ENCODE results near the gene CEPT1. TPM values are rescaled to one million over a fixed set of nuclear protein-coding genes. Genes with fewer than 3 reads are reported as not detected.

CEPT1 gene
- total and polyA plus RNA-seq, 8 donors: 8.5 to 23.8 (median 13.1) TPM

- 72 to 83% methylated on average over 2 of the region's 2 CpGs for WGBS, 2 donors
- H3K9me3 ChIP-seq: no peaks in the 10 kb centered on the region
- no peak overlapping the region for H3K27ac ChIP-seq
- TF ChIP-seq CTCF (IDR thresholded peaks at IDR 0.05): no peak
- no peak overlapping the region for H3K4me3 ChIP-seq
- no peaks in the 10 kb centered on the region for H3K4me1 ChIP-seq
- no peak for ATAC-seq
- DNase-seq: no peak
- FAIRE-seq: no peak
- intact Hi-C loops (cut with DNase I): no loop called here
- no peaks in the 10 kb centered on the region for H3K36me3 ChIP-seq
- no peaks in the 10 kb centered on the region for H3K27me3 ChIP-seq
These were observed 35.0 kb upstream of the CEPT1 start for GRCh38 chr1:111104981-111105380.

- no peaks in the 10 kb centered on the region for H3K4me1 ChIP-seq
- no peaks in the 10 kb centered on the region for H3K36me3 ChIP-seq
- H3K27ac ChIP-seq: no peak overlapping the region
- H3K4me3 ChIP-seq: no peak overlapping the region
- FAIRE-seq: no peak
- peak in 4 of 6 donors; percentile 41 to 72 (median 46) for DNase-seq
- no peaks in the 10 kb centered on the region for H3K9me3 ChIP-seq
- no peaks in the 10 kb centered on the region for H3K27me3 ChIP-seq
- TF ChIP-seq CTCF (IDR thresholded peaks at IDR 0.05): no peak
- intact Hi-C loops (cut with DNase I): no loop called here
- WGBS, 2 donors: 60 to 69% methylated on average over 1 of the region's 1 CpG
- ATAC-seq: peak; percentile 95 to 100 (median 99)
These were observed 29.7 kb upstream of the CEPT1 start for GRCh38 chr1:111110197-111110899.

GRCh38 chr1:111116496-111116895 lies 23.5 kb upstream of the CEPT1 start:
- FAIRE-seq (no peak), DNase-seq (no peak), ATAC-seq (no peak)
- H3K4me1 ChIP-seq: no peaks in the 10 kb centered on the region
- intact Hi-C loops (cut with DNase I): no loop called here
- H3K4me3 ChIP-seq: no peak overlapping the region
- 95 to 97% methylated on average over 2 of the region's 2 CpGs for WGBS, 2 donors
- no peaks in the 10 kb centered on the region for H3K27me3 ChIP-seq
- H3K27ac ChIP-seq: no peak overlapping the region
- no peaks in the 10 kb centered on the region for H3K9me3 ChIP-seq
- H3K36me3 ChIP-seq: no peaks in the 10 kb centered on the region
- TF ChIP-seq CTCF (IDR thresholded peaks at IDR 0.05): no peak

GRCh38 chr1:111126354-111126753 lies 13.7 kb upstream of the CEPT1 start:
- Histone ChIP-seq H3K4me1 (no peaks in the 10 kb centered on the region), H3K27ac (no peak overlapping the region), H3K9me3 (no peaks in the 10 kb centered on the region), H3K4me3 (no peak overlapping the region), H3K36me3 (peaks cover 0 to 17% (median 0%) of the 10 kb centered on the region in 3 donors), H3K27me3 (no peaks in the 10 kb centered on the region)
- intact Hi-C loops (cut with DNase I): no loop called here
- DNase-seq (no peak), FAIRE-seq (no peak), ATAC-seq (no peak)
- 85 to 87% methylated on average over 1 of the region's 1 CpG for WGBS, 2 donors
- TF ChIP-seq CTCF (IDR thresholded peaks at IDR 0.05): no peak

GRCh38 chr1:111127923-111128643 lies 11.9 kb upstream of the CEPT1 start:
- intact Hi-C loops (cut with DNase I): no loop called here
- ATAC-seq: peak in 1 of 4 donors; percentile 63
- no peak overlapping the region for H3K27ac ChIP-seq
- H3K4me3 ChIP-seq: no peak overlapping the region
- H3K36me3 ChIP-seq: peaks cover 0 to 17% (median 0%) of the 10 kb centered on the region in 3 donors
- no peak for TF ChIP-seq CTCF (IDR thresholded peaks at IDR 0.05)
- 91 to 92% methylated on average over 3 of the region's 3 CpGs for WGBS, 2 donors
- H3K4me1 ChIP-seq: no peaks in the 10 kb centered on the region
- H3K27me3 ChIP-seq: no peaks in the 10 kb centered on the region
- H3K9me3 ChIP-seq: no peaks in the 10 kb centered on the region
- no peak for DNase-seq
- no peak for FAIRE-seq
